H1 (cell line): Measurements from ENCODE around the gene SLC35F6. TPM values are rescaled to one million over a fixed set of nuclear protein-coding genes. Genes with fewer than 3 reads are reported as not detected.

ENCODE experiments used
- BCL11A ChIP-seq, 2 experiments: IDR thresholded peaks; one replicate each; pipeline ENCODE4 v1.6.1; 2011; ENCODE audit warnings: low read depth in 2 of 2, low read length in 2 of 2, mild to moderate bottlenecking in 2 of 2
- EP300 ChIP-seq, 2 experiments: IDR thresholded peaks; 1 replicate in 1 of 2; 2 replicates in 1 of 2; pipeline ENCODE4 v1.6.1; 2011 to 2012; ENCODE audit warnings: low read depth in 2 of 2, low read length in 2 of 2, mild to moderate bottlenecking in 2 of 2, borderline replicate concordance in 1 of 2, inconsistent platforms in 1 of 2, moderate library complexity in 1 of 2
- MAFK ChIP-seq: IDR thresholded peaks from 2 replicates; pipeline ENCODE4 v1.6.1; 2012; ENCODE audit warnings: low read depth, mild to moderate bottlenecking, improper control_type of control experiment, low read length
- SIX5 ChIP-seq: IDR thresholded peaks from 2 replicates; pipeline ENCODE4 v1.6.1; 2011; ENCODE audit warnings: mild to moderate bottlenecking, low read depth, low read length
- SP2 ChIP-seq: IDR thresholded peaks from 2 replicates; pipeline ENCODE4 v1.6.1; 2012; ENCODE audit warnings: mild to moderate bottlenecking, low read length, inconsistent platforms
- SRF ChIP-seq: IDR thresholded peaks from 2 replicates; pipeline ENCODE4 v1.6.1; 2011; ENCODE audit warnings: mild to moderate bottlenecking, low read depth, low read length, moderate library complexity
- polyA plus RNA-seq, 7 experiments: library from polyadenylated mRNA; depleted of rRNA in 3 of 7; stranded (reverse) in 5 of 7; unstranded in 2 of 7; fragments of >200 nt in 5 of 7; fragments of 200-250 nt in 2 of 7; gene quantifications; 1 replicate in 5 of 7; 2 replicates in 1 of 7; 4 replicates in 1 of 7; pipeline versions ENCODE4 v1.2.1 to v1.2.3, GENCODE V29; 2011 to 2013; ENCODE audit warnings: missing spikeins in 2 of 7, mixed read lengths in 2 of 7
- total RNA-seq: library from RNA; stranded (reverse); fragmentation: NEBNext Ultra II Directional; extraction: Animal tissue kit (Norgen Biotek cat#: 25700); gene quantifications from 2 replicates; pipeline ENCODE4 v1.2.1, GENCODE V29; 2021

SLC35F6 gene
- total and polyA plus RNA-seq, 2 of the 8 experiments (the other 6 are each of a cell fraction or from before 2014, with no cell fraction given) = 11.2 to 13.5 TPM

DNA sequence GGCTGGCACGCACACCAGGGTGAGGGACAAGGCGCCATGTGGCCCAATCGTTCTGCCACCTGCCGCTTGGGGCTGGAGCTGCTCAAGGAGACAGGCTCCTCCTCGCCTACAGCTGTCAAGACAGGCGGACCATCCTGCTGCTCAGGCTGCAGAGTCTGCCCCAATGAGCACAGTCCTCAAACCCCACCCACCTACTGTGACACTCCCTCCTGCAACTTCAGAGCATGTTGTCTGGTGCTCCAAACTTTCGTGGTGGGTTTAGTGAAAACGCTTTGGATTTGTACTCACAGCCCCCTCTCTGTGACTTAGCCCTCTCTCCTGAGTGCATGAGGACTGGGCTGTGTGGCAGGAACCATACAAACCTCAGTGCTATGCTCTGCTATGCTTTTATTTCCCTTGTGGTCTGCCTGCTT lies 23.2 kb upstream of the SLC35F6 start (continued):
- no peak for TF ChIP-seq BCL11A (IDR thresholded peaks at IDR 0.05; ENCODE audit: low read depth in 2 of 2, low read length in 2 of 2)
- TF ChIP-seq SIX5 = no peak
- TF ChIP-seq MAFK = no peak
- TF ChIP-seq SRF = no peak
- TF ChIP-seq EP300 (IDR thresholded peaks at IDR 0.05; ENCODE audit: borderline replicate concordance in 1 of 2, low read depth in 2 of 2, low read length in 2 of 2) = no peak
- no peak for TF ChIP-seq SP2
